ENCODE data around the gene FAM222A.

- TF ChIP-seq YY1 (IDR thresholded peaks at IDR 0.05; ENCODE audit: extremely low read depth, insufficient replicate concordance, low read depth, low read length) = no peak
- no peak for TF ChIP-seq ELF1 (IDR thresholded peaks at IDR 0.05; ENCODE audit: borderline replicate concordance, low read depth)
- TF ChIP-seq EZH2 (IDR thresholded peaks at IDR 0.05) = no peak
- TF ChIP-seq, protein P1, sequence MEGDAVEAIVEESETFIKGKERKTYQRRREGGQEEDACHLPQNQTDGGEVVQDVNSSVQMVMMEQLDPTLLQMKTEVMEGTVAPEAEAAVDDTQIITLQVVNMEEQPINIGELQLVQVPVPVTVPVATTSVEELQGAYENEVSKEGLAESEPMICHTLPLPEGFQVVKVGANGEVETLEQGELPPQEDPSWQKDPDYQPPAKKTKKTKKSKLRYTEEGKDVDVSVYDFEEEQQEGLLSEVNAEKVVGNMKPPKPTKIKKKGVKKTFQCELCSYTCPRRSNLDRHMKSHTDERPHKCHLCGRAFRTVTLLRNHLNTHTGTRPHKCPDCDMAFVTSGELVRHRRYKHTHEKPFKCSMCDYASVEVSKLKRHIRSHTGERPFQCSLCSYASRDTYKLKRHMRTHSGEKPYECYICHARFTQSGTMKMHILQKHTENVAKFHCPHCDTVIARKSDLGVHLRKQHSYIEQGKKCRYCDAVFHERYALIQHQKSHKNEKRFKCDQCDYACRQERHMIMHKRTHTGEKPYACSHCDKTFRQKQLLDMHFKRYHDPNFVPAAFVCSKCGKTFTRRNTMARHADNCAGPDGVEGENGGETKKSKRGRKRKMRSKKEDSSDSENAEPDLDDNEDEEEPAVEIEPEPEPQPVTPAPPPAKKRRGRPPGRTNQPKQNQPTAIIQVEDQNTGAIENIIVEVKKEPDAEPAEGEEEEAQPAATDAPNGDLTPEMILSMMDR (IDR thresholded peaks at IDR 0.05 in 2 of 3, conservative IDR thresholded peaks at IDR 0.05 in 1 of 3; ENCODE audit: borderline replicate concordance in 1 of 3, insufficient read depth in 1 of 3, low read depth in 2 of 3, low read length in 2 of 3) = no peak
- TF ChIP-seq, protein P2, sequence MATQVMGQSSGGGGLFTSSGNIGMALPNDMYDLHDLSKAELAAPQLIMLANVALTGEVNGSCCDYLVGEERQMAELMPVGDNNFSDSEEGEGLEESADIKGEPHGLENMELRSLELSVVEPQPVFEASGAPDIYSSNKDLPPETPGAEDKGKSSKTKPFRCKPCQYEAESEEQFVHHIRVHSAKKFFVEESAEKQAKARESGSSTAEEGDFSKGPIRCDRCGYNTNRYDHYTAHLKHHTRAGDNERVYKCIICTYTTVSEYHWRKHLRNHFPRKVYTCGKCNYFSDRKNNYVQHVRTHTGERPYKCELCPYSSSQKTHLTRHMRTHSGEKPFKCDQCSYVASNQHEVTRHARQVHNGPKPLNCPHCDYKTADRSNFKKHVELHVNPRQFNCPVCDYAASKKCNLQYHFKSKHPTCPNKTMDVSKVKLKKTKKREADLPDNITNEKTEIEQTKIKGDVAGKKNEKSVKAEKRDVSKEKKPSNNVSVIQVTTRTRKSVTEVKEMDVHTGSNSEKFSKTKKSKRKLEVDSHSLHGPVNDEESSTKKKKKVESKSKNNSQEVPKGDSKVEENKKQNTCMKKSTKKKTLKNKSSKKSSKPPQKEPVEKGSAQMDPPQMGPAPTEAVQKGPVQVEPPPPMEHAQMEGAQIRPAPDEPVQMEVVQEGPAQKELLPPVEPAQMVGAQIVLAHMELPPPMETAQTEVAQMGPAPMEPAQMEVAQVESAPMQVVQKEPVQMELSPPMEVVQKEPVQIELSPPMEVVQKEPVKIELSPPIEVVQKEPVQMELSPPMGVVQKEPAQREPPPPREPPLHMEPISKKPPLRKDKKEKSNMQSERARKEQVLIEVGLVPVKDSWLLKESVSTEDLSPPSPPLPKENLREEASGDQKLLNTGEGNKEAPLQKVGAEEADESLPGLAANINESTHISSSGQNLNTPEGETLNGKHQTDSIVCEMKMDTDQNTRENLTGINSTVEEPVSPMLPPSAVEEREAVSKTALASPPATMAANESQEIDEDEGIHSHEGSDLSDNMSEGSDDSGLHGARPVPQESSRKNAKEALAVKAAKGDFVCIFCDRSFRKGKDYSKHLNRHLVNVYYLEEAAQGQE (IDR thresholded peaks at IDR 0.05; ENCODE audit: low read depth) = no peak
- TF ChIP-seq SRF (IDR thresholded peaks at IDR 0.05; ENCODE audit: low read depth) = no peak
- no peak for TF ChIP-seq JUND (IDR thresholded peaks at IDR 0.05)
- no peak for TF ChIP-seq CBX3 (IDR thresholded peaks at IDR 0.05; ENCODE audit: low read depth)
- no peak for TF ChIP-seq EZH2phosphoT487 (IDR thresholded peaks at IDR 0.05; ENCODE audit: borderline replicate concordance)
- TF ChIP-seq, protein P3, sequence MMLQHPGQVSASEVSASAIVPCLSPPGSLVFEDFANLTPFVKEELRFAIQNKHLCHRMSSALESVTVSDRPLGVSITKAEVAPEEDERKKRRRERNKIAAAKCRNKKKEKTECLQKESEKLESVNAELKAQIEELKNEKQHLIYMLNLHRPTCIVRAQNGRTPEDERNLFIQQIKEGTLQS (IDR thresholded peaks at IDR 0.05) = no peak
- no peak for TF ChIP-seq ZNF274 (IDR thresholded peaks at IDR 0.05; ENCODE audit: low read depth, low read length)
- no peak for TF ChIP-seq POLR2A (IDR thresholded peaks at IDR 0.05; ENCODE audit: borderline replicate concordance, extremely low read depth, insufficient read depth, insufficient read length)
- no peak for TF ChIP-seq SP1 (IDR thresholded peaks at IDR 0.05; ENCODE audit: low read depth)
- TF ChIP-seq RAD21 (IDR thresholded peaks at IDR 0.05; ENCODE audit: low read depth) = no peak
Measured at GRCh38 chr12:109680264-109681005, 33.2 kb upstream of the FAM222A start.
